Central memory CD4-positive, alpha-beta T cell (primary cell): ENCODE measurements around the gene ZBTB12.
"Not testable (repeated sequence)": the region's sequence is repeated elsewhere in the genome, so short reads cannot be mapped to it uniquely, and the experiment has no call there.

Experiments
- DNase-seq: peaks from one replicate; pipeline ENCODE4 v3.0.0; 2022
- total RNA-seq, 3 experiments: gene quantifications; one replicate each; lab custom pipeline; 2026; lab: John Stamatoyannopoulos, UW

The ZBTB12 gene
- 0.96 to 2.2 (median 1.0) reads per million in 3 experiments for total RNA-seq

DNA sequence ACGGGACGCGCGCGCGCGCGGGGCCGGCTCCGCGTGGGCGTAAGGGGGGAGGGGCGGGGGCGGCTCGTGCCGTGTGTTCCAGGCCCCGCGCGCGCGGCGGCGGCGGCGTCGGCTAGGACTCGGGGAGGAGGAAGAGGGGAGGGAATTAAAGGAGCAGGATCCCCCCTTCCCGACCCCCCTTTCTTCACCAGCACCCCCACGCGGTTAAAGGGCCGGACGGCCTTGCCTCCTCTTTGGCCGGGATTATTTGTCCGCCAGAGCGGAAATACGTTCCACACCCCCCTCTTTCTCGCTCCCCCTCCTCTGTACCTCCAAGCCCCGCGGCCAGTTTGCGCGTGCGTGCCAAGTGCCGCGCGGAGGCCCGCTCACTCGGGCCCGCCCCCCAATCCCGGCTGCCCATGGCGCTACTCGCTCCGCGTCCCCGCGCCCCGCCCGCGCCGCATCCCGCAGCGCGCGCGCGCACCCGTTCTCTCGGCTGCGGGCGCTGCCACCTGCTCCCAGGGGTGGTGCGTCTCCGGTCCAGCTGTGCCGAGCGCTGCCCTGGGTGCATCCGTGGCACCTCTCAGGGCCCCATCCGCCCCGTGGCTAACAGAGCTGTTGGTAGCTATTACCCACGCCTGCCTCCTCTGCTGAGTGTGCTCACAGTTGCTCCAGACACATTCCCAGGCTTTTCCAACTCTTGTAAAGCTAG is at the start of gene ZBTB12:
TSS of gene ZBTB12 (minus strand) at position 134 of the 691 bp plus-strand sequence. CDS start 781 bp downstream, outside the sequence.
- peak; percentile 84 for DNase-seq

DNA sequence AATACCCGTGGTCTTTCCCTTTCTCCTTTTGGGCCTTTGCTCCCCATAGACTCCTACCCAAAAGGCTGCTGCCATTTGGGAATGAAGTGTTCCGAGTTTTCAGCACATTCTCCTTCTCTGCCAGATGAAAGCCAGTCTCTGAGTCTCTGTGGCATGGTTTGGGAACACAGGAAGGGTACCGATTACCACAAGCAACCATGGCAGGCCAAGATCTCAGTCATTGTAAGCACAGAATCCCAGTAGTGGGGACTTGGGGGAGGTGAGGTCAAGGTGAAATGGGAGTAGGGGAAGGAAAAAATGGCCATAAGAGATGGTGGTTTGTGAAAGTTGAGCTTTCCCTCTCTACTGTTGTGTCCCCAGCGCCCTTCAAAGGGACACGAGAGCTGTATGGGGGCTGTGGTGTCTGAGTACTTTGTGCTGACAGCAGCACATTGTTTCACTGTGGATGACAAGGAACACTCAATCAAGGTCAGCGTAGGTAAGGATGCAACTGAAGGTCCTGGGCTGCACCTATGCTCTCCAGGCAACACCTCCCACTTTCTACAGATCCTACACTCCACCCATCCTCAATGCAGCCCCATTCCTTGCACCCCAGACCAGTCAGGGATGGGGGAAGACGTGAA is 48.2 kb upstream of the ZBTB12 start:
- DNase-seq, result no peak

DNA sequence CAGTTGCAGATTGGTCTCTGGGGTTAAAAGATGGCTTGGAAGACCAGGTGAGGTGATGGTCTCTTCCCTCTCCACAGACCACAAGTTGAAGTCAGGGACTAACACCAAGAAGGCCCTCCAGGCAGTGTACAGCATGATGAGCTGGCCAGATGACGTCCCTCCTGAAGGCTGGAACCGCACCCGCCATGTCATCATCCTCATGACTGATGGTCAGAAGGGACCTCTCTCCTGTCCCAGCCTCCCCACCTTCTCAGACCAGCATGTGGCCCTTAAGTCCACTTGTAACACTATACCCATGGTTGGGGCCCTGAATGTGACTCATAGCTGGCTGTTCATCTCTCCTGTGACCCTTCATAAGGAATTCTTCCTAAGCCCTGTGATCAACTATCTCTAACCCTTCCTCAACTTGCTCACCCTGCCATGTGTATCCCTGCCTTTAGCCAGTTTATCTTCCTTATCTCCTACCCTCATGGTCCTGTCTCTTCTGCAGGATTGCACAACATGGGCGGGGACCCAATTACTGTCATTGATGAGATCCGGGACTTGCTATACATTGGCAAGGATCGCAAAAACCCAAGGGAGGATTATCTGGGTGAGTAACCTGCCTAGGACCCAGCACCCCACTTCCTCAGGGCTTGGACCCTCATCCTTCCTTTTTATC is 47.0 kb upstream of the ZBTB12 start:
- DNase-seq, result no peak

DNA sequence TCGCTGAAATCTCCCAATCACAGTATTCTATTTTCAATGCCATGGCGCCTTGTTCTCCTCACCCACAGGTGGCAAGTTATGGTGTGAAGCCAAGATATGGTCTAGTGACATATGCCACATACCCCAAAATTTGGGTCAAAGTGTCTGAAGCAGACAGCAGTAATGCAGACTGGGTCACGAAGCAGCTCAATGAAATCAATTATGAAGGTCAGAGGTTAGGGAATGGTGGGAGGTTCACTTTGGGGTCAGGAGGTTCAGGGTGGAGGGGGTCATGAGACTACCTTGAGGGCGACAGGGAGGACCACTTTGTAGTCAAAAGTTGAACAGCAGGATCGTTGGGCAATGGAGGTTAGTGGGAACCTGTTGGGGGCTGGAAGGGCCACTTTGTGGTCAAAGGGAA is 46.4 kb upstream of the ZBTB12 start:
- no peak for DNase-seq

- no peak for DNase-seq
Observed at GRCh38 chr6:31947864-31948263, 46.0 kb upstream of the ZBTB12 start.

DNA sequence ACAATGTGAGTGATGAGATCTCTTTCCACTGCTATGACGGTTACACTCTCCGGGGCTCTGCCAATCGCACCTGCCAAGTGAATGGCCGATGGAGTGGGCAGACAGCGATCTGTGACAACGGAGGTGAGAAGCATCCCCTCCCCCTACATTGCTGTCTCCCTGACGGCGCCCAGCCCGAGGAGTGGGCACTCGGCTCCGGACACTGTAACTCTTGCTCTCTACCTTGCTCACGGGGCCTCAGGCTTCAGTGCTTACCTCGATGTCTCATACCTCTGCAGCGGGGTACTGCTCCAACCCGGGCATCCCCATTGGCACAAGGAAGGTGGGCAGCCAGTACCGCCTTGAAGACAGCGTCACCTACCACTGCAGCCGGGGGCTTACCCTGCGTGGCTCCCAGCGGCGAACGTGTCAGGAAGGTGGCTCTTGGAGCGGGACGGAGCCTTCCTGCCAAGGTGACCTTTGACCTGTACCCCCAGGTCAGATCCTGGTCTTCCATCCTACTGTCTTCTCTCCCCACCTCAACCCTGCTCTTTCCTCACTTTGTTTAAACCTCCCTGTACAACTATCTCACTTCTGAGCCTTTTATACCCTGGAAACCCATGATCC is 45.3 kb upstream of the ZBTB12 start:
- no peak for DNase-seq

DNA sequence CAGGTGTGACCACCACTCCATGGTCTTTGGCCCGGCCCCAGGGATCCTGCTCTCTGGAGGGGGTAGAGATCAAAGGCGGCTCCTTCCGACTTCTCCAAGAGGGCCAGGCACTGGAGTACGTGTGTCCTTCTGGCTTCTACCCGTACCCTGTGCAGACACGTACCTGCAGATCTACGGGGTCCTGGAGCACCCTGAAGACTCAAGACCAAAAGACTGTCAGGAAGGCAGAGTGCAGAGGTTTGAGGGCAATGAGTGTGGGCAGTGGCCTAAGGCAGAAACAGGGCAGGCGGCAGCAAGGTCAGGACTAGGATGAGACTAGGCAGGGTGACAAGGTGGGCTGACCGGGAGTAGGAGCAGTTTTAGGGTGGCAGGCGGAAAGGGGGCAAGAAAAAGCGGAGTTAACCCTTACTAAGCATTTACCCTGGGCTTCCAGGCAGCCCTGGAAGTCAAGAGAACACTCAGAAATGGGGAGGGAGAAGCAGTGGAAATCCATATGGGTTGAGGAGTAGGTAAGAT is 44.5 kb upstream of the ZBTB12 start:
- no peak for DNase-seq

GRCh38 chr6:31945507-31946369 is 43.9 kb upstream of the ZBTB12 start, which contains the start of gene CFB:
CFB (plus strand) TSS chr6:31946095; CDS start chr6:31946222, 127 bp downstream.
- no peak for DNase-seq

GRCh38 chr6:31945154-31945506 is 43.2 kb upstream of the ZBTB12 start:
- DNase-seq, result no peak

DNA sequence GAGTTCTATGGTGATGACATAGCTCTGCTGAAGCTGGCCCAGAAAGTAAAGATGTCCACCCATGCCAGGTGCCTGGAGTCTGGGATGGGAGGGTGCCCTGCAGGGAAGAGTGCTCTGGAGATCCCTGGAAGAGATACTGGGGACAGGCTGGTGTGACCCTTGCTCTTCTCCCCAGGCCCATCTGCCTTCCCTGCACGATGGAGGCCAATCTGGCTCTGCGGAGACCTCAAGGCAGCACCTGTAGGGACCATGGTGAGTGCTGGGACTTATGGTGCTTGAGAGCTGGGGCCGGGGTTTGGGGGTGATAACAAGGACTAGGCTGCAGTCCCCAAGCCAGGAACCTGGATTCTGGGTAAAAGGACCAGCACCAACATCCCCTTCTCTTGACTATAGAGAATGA is 41.9 kb upstream of the ZBTB12 start:
- DNase-seq, result no peak

- no peak for DNase-seq
Observed at GRCh38 chr6:31940256-31940664, 38.4 kb upstream of the ZBTB12 start.

DNA sequence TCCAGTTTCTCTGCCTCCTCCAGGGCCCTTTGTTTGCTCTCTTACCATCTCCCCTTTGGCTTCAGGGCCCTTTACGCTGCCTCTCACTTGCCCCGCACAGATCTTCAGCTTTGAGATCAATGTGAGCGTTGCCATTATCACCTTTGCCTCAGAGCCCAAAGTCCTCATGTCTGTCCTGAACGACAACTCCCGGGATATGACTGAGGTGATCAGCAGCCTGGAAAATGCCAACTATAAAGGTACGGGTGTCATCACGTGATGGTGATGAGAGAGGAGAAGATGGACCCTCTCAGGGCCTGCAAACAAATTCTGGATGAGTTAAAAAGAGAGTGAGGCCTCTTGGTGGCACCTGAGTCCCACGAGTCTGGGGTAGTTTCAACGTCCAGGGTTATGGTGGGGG is 33.9 kb upstream of the ZBTB12 start:
- no peak for DNase-seq

DNA sequence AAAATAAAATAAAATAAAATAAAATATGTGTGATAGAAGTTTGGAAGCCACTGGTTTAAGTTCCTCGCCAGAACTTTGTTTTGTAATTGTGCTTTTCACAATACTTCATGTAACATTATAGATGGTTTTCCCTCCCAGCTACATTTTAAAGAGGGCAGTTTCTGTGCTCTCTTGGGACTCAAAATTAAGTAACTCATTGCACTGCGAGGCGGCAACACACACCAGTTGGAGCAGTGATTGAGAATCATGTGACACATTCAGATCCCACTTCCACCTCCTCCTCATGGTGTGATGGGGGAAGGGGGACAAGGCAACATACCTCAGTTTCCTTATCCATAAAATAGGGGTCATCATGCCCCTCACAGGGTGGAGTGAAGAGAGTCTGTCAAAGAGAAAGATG is 33.1 kb upstream of the ZBTB12 start:
- no peak for DNase-seq

- DNase-seq, result no peak
Observed at GRCh38 chr6:31933537-31933936, 31.7 kb upstream of the ZBTB12 start.

DNA sequence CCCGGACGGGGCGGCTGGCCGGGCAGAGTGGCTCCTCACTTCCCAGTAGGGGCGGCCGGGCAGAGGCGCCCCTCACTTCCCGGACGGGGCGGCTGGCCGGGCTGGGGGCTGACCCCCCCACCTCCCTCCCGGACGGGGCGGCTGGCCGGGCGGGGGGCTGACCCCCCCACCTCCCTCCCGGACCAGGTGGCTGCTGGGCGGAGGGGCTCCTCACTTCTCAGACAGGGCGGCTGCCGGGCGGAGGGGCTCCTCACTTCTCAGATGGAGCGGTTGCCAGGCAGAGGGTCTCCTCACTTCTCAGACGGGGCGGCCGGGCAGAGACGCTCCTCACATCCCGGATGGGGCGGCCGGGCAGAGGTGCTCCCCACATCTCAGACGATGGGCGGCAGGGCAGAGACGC is 30.3 kb upstream of the ZBTB12 start:
- DNase-seq, result not testable (repeated sequence)

GRCh38 chr6:31930962-31931361 is 29.1 kb upstream of the ZBTB12 start:
- DNase-seq, result no peak

DNA sequence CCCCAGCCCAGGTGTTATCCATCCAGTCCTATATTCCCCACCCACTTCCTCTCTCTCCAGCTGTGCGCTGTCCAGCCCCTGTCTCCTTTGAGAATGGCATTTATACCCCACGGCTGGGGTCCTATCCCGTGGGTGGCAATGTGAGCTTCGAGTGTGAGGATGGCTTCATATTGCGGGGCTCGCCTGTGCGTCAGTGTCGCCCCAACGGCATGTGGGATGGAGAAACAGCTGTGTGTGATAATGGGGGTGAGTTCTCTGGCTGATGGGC is 26.7 kb upstream of the ZBTB12 start:
- no peak for DNase-seq

DNA sequence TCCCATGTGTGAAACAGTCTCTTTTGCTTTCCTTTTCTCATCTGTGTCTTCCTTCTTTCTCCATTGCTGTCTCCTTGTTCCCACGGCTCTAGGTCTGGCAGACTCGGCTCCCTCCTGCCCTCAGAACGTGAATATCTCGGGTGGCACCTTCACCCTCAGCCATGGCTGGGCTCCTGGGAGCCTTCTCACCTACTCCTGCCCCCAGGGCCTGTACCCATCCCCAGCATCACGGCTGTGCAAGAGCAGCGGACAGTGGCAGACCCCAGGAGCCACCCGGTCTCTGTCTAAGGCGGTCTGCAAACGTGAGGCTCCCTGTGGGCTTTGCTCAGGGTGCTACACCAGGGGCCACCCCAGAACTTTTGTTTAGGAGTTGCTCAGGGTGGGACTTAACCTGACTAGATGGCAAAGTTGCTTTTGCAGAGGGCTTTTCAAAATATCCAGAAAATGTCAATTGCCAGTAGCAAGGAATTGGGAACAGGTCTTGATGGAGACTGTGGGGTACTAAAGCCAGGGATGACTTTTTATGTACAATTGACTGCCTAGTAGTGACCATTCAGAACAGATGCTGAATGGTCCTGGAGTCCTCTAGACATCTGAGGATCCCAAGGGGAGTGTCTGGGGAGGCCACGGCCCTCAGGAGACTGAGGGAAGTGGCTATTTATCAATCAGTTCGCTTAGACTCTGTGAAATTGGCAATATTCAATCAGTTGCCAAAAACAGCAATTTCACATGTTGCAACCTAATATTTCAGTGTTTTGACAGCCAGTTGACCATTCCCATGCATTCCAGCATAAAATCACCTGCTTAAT is 26.2 kb upstream of the ZBTB12 start:
- no peak for DNase-seq

DNA sequence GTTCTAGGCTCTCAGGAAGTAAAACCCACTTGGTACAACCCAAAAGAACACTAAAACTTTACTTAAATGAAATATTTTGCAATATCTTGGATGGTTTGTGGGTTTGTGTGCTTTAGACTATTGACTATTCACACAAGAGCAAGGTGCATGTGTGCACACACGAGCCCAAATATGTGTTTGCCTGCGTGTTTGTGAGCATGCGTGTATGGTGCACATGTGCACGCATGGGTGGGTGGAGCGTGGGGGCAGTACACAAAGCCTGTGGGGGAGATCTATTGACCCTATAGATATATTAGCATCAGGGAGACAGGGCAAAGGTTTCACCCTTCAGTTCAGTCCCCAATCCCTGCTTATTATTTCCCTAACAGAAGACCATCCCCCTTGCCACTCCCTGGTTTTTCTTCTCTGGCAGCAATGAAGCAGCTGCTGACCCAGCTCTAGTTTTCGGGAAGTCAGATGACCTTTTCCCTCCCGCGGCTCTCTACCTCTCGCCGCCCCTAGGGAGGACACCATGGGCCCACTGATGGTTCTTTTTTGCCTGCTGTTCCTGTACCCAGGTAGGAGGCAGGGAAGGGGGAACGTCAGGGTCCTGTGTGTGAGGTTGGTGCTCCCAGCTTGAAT is 25.5 kb upstream of the ZBTB12 start, which contains the start of gene C2:
TSS of gene C2 (plus strand) at position 476 of the 621 bp plus-strand sequence. CDS start at position 512, 36 bp downstream.
- no peak for DNase-seq

DNA sequence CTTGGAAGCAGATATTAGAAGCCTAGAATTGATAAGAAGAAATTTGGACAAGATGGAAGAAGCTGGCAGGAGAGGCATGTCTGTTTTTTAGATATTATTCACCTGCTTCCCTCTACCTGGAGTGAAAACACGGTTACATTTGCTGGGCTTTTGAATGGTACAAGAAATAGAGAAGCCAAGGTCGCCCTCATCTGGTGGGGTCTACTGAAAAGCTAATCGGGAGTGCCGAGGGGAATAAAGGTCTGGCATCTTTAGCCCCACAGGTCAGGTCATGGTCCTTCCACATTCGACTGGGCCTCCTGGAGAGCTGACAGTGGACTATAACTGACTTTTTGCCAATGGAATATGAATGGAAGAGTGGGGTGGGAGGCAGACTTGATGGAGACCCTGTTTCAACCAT is 21.1 kb upstream of the ZBTB12 start:
- no peak for DNase-seq

DNA sequence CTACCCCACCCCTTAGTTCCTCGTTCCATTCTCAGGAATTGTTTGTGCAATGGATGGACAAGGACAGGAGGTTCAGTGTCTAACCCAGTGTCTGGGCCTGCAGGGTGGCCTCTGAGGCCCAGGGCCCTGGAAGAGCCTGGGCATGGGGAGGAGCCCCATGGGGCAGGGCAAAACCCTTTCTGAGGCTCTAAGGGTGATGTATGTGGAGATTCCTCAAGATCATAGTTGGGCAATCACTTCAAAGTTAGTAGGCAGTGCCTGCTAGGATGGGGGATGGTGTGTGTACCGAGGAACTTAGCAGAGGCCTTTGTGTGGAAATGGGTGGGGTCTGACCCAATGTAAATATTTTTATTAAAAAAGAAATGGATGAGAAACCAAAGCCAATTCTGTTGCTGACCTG is 18.9 kb upstream of the ZBTB12 start:
- no peak for DNase-seq
